HCT116 (cell line): Measurements from ENCODE around the gene MYLIP. TPM values are rescaled to one million over a fixed set of nuclear protein-coding genes. Genes with fewer than 3 reads are reported as not detected.

Source experiments
- ATAC-seq: fragments of 200-7000 bp; cut with Tn5 transposase; 2 replicates; pipeline ENCODE4 v1.9.1; 2020; ENCODE audit warnings: mild to moderate bottlenecking, moderate library complexity
- BruUV-seq: library from RNA; stranded (reverse); fragments of 400-500 nt; replicated peaks from 2 replicates; lab custom pipeline; 2021; lab: Mats Ljungman, UMichigan
- CTCF ChIA-PET: fragments of 300-600 bp; sonication (Branson Sonifier 250); formaldehyde crosslinking; loops from one replicate; lab custom pipeline; 2021; ENCODE audit warnings: antibody characterized with exemption; lab: Charles Lee
- POLR2A ChIA-PET: fragments of 300-600, 350-600 bp; sonication (Branson Sonifier 250); formaldehyde crosslinking; loops from one replicate; lab custom pipeline; 2021; ENCODE audit warnings: antibody characterized with exemption; lab: Charles Lee
- RAD21 ChIA-PET, 2 experiments: fragments of 300-600 bp; sonication (Branson Sonifier 250); formaldehyde crosslinking; loops; one replicate each; lab custom pipeline; 2023; ENCODE audit warnings: low total read pairs in 2 of 2; ENCODE audit not compliant: uncharacterized antibody in 2 of 2, unreplicated experiment in 2 of 2, low non-redundant PET in 1 of 2; lab: Charles Lee
- DNase-seq: peaks from one replicate; pipeline ENCODE4 v3.0.0-alpha.2; 2010; ENCODE audit warnings: low read depth, low spot score
- H2AFZ ChIP-seq: fragments of 200-600 bp; shearing (Covaris generic), sonication (generic); 2 replicates; pipeline ENCODE4 v1.6.1; 2017; ENCODE audit warnings: low read depth, mixed run types, mixed read lengths, antibody characterized with exemption, low read length; ENCODE audit not compliant: poor library complexity, severe bottlenecking
- H3K27ac ChIP-seq: 2 replicates; pipeline ENCODE4 v1.5.1; 2012; ENCODE audit warnings: low read depth, low read length
- H3K27me3 ChIP-seq: fragments of 200-600 bp; sonication (generic); 2 replicates; pipeline ENCODE4 v1.6.1; 2016; ENCODE audit warnings: mixed run types, low read length, mixed read lengths; ENCODE audit not compliant: insufficient read depth
- H3K36me3 ChIP-seq, 2 experiments: fragments of 200-500 bp in 1 of 2; fragments of 200-600 bp in 1 of 2; sonication (Bioruptor generic) in 1 of 2; sonication (generic) in 1 of 2; 2 replicates each; pipeline versions ENCODE4 v1.5.1 to v1.6.1; 2014 to 2016; ENCODE audit warnings: low read length in 2 of 2, inconsistent platforms in 1 of 2, mixed read lengths in 1 of 2, mixed run types in 1 of 2; ENCODE audit not compliant: insufficient read depth in 2 of 2, control insufficient read depth in 1 of 2
- H3K4me1 ChIP-seq, 2 experiments: fragments of 200-600 bp in 1 of 2; sonication (generic) in 1 of 2; 2 replicates each; pipeline versions ENCODE4 v1.5.1 to v1.6.1; 2012 to 2017; ENCODE audit warnings: low read length in 2 of 2, inconsistent platforms in 1 of 2, mild to moderate bottlenecking in 1 of 2, mixed read lengths in 1 of 2, mixed run types in 1 of 2, moderate library complexity in 1 of 2; ENCODE audit not compliant: insufficient read depth in 2 of 2, control insufficient read depth in 1 of 2
- H3K4me2 ChIP-seq: fragments of 200-600 bp; sonication (generic); 2 replicates; pipeline ENCODE4 v1.6.1; 2017; ENCODE audit warnings: mixed run types, low read length, mixed read lengths
- H3K4me3 ChIP-seq, 2 experiments: fragments of 200-600 bp in 1 of 2; sonication (generic) in 1 of 2; replicated peaks in 1 of 2; 2 replicates each; pipeline ENCODE4 v1.5.1; 2011 to 2016; ENCODE audit warnings: low read length in 2 of 2, control low read depth in 1 of 2, low read depth in 1 of 2, mild to moderate bottlenecking in 1 of 2, mixed read lengths in 1 of 2, mixed run types in 1 of 2
- H3K79me2 ChIP-seq: fragments of 200-600 bp; sonication (generic); 2 replicates; pipeline ENCODE4 v1.6.1; 2017; ENCODE audit warnings: mild to moderate bottlenecking, mixed run types, low read length, moderate library complexity, mixed read lengths; ENCODE audit not compliant: insufficient read depth
- H3K9ac ChIP-seq: fragments of 200-600 bp; sonication (generic); 2 replicates; pipeline ENCODE4 v1.6.1; 2016; ENCODE audit warnings: low read length, mixed read lengths
- H3K9me2 ChIP-seq: fragments of 200-600 bp; sonication (generic), shearing (Covaris generic); 2 replicates; pipeline ENCODE4 v1.6.1; 2017; ENCODE audit warnings: mixed run types, mild to moderate bottlenecking, moderate library complexity; ENCODE audit not compliant: insufficient read depth
- H3K9me3 ChIP-seq, 2 experiments: fragments of 200-500 bp in 1 of 2; fragments of 200-600 bp in 1 of 2; sonication (Bioruptor generic) in 1 of 2; sonication (generic) in 1 of 2; 2 replicates each; pipeline ENCODE4 v1.6.1; 2014 to 2017; ENCODE audit warnings: low read length in 2 of 2, mixed read lengths in 2 of 2, inconsistent platforms in 1 of 2, low read depth in 1 of 2, mild to moderate bottlenecking in 1 of 2, mixed run types in 1 of 2, moderate library complexity in 1 of 2; ENCODE audit not compliant: control insufficient read depth in 1 of 2, insufficient read depth in 1 of 2
- H4K20me1 ChIP-seq: fragments of 200-600 bp; sonication (generic), shearing (Covaris generic); 2 replicates; pipeline ENCODE4 v1.6.1; 2017; ENCODE audit warnings: mixed run types, mild to moderate bottlenecking, moderate library complexity; ENCODE audit not compliant: insufficient read depth
- CBX3 ChIP-seq: IDR thresholded peaks from 2 replicates; pipeline ENCODE4 v1.6.1; 2012; ENCODE audit warnings: low read depth
- CEBPB ChIP-seq: IDR thresholded peaks from 2 replicates; pipeline ENCODE4 v1.6.1; 2012; ENCODE audit warnings: low read depth
- ELF1 ChIP-seq: IDR thresholded peaks from 2 replicates; pipeline ENCODE4 v1.6.1; 2012; ENCODE audit warnings: low read depth, borderline replicate concordance
- EZH2 ChIP-seq: fragments of 200-600 bp; sonication (generic); IDR thresholded peaks from 2 replicates; pipeline ENCODE4 v1.6.1; 2017; ENCODE audit warnings: antibody characterized with exemption, mixed run types
- EZH2phosphoT487 ChIP-seq: fragments of 200-600 bp; IDR thresholded peaks from 2 replicates; pipeline ENCODE4 v1.6.1; 2018; ENCODE audit warnings: antibody characterized with exemption, borderline replicate concordance
- FOSL1 ChIP-seq: IDR thresholded peaks from 2 replicates; pipeline ENCODE4 v1.6.1; 2012; ENCODE audit warnings: low read depth
- JUND ChIP-seq: IDR thresholded peaks from 2 replicates; pipeline ENCODE4 v1.6.1; 2012
- MAX ChIP-seq: IDR thresholded peaks from 2 replicates; pipeline ENCODE4 v1.6.1; 2012
- POLR2A ChIP-seq: IDR thresholded peaks from 2 replicates; pipeline ENCODE4 v1.7.0; 2011; ENCODE audit warnings: borderline replicate concordance; ENCODE audit not compliant: insufficient read depth, insufficient read length; ENCODE audit errors: extremely low read depth
- POLR2AphosphoS5 ChIP-seq: IDR thresholded peaks from 2 replicates; pipeline ENCODE4 v1.6.1; 2011; ENCODE audit warnings: mild to moderate bottlenecking, low read depth, low read length, moderate library complexity
- RAD21 ChIP-seq: IDR thresholded peaks from 2 replicates; pipeline ENCODE4 v1.6.1; 2012; ENCODE audit warnings: low read depth, mild to moderate bottlenecking
- REST ChIP-seq: IDR thresholded peaks from 2 replicates; pipeline ENCODE4 v1.6.1; 2012; ENCODE audit warnings: low read depth
- SIN3A ChIP-seq: IDR thresholded peaks from 2 replicates; pipeline ENCODE4 v1.6.1; 2012; ENCODE audit warnings: low read depth
- SRF ChIP-seq: IDR thresholded peaks from 2 replicates; pipeline ENCODE4 v1.6.1; 2012; ENCODE audit warnings: low read depth
- TCF7L2 ChIP-seq: IDR thresholded peaks from 2 replicates; pipeline ENCODE4 v1.7.0; 2011; ENCODE audit warnings: borderline replicate concordance, inconsistent platforms; ENCODE audit not compliant: insufficient read depth, insufficient read length; ENCODE audit errors: extremely low read depth
- YY1 ChIP-seq: IDR thresholded peaks from 2 replicates; pipeline ENCODE4 v1.6.1; 2011; ENCODE audit warnings: low read length, low read depth, moderate library complexity, mild to moderate bottlenecking; ENCODE audit not compliant: insufficient replicate concordance; ENCODE audit errors: extremely low read depth
- ZFX ChIP-seq: fragments of 450-650 bp; IDR thresholded peaks from 2 replicates; pipeline ENCODE4 v1.6.1; 2017
- intact Hi-C: fragments of 100-400 bp; cut with micrococcal nuclease; formaldehyde crosslinking; loops from 2 replicates; pipeline ENCODE4 v1.10.0; 2022
- total RNA-seq: library from RNA; stranded (reverse); gene quantifications from one replicate; pipeline ENCODE4 v1.2.1, GENCODE V29; 2021; ENCODE audit not compliant: unreplicated experiment
- TF ChIP-seq, protein P1 (sequence below), 3 experiments: fragments of 200-600 bp in 1 of 3; sonication (generic) in 1 of 3; IDR thresholded peaks in 2 of 3; conservative IDR thresholded peaks in 1 of 3; 2 replicates each; pipeline ENCODE4 v1.5.1; 2012 to 2017; ENCODE audit warnings: low read depth in 2 of 3, low read length in 2 of 3, antibody characterized with exemption in 1 of 3, borderline replicate concordance in 1 of 3, control low read depth in 1 of 3, mild to moderate bottlenecking in 1 of 3, mixed read lengths in 1 of 3, mixed run types in 1 of 3, moderate library complexity in 1 of 3; ENCODE audit not compliant: insufficient read depth in 1 of 3
- TF ChIP-seq, protein P2 (sequence below): IDR thresholded peaks from 2 replicates; pipeline ENCODE4 v1.6.1; 2011; ENCODE audit warnings: mild to moderate bottlenecking, low read length, moderate library complexity; ENCODE audit not compliant: insufficient replicate concordance; ENCODE audit errors: extremely low read depth

The MYLIP gene
- total RNA-seq, 1 experiment from 2014 or later: 10.6 TPM

DNA sequence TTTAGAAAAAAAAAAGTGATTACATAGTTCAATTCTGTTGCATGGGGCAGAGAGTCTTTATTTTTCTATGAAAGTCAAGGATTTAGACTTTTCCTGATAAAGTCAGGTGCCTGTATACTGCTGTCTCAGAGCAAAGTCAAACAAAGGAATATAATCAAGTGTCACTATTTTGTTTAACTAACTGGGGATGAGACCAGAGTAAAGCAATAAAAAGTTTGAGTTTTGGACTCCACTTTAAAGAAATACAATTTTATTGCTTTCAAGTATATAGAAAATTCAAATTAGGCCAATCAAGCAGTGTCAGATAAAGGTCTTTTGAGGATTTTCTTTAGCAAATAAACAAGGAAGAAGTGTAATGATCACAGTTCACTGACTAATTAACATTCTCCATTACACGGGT, 48.7 kb upstream of the MYLIP start:
- H3K27me3 ChIP-seq: peaks cover 5% of the 10 kb centered on the region; the same call in 1 of the 2 replicates
- no peaks in the 10 kb centered on the region for H3K9me2 ChIP-seq
- ATAC-seq (no peak), DNase-seq (no peak)
- ChIA-PET RAD21 (no interaction called here), POLR2A (no interaction called here), CTCF (no interaction called here)
- no peak for TF ChIP-seq ELF1
- no peak for TF ChIP-seq ZFX
- TF ChIP-seq CBX3: no peak
- TF ChIP-seq CEBPB: no peak
- no peak for TF ChIP-seq SRF
- TF ChIP-seq POLR2A: no peak
- no peak for TF ChIP-seq EZH2
- TF ChIP-seq MAX: no peak
- TF ChIP-seq, protein P1, sequence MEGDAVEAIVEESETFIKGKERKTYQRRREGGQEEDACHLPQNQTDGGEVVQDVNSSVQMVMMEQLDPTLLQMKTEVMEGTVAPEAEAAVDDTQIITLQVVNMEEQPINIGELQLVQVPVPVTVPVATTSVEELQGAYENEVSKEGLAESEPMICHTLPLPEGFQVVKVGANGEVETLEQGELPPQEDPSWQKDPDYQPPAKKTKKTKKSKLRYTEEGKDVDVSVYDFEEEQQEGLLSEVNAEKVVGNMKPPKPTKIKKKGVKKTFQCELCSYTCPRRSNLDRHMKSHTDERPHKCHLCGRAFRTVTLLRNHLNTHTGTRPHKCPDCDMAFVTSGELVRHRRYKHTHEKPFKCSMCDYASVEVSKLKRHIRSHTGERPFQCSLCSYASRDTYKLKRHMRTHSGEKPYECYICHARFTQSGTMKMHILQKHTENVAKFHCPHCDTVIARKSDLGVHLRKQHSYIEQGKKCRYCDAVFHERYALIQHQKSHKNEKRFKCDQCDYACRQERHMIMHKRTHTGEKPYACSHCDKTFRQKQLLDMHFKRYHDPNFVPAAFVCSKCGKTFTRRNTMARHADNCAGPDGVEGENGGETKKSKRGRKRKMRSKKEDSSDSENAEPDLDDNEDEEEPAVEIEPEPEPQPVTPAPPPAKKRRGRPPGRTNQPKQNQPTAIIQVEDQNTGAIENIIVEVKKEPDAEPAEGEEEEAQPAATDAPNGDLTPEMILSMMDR (IDR thresholded peaks at IDR 0.05 in 2 of 3, conservative IDR thresholded peaks at IDR 0.05 in 1 of 3; ENCODE audit: borderline replicate concordance in 1 of 3, insufficient read depth in 1 of 3, low read depth in 2 of 3, low read length in 2 of 3): no peak
- TF ChIP-seq SIN3A: no peak
- no peak for TF ChIP-seq RAD21
- TF ChIP-seq JUND: no peak
- TF ChIP-seq EZH2phosphoT487: no peak
- TF ChIP-seq, protein P2, sequence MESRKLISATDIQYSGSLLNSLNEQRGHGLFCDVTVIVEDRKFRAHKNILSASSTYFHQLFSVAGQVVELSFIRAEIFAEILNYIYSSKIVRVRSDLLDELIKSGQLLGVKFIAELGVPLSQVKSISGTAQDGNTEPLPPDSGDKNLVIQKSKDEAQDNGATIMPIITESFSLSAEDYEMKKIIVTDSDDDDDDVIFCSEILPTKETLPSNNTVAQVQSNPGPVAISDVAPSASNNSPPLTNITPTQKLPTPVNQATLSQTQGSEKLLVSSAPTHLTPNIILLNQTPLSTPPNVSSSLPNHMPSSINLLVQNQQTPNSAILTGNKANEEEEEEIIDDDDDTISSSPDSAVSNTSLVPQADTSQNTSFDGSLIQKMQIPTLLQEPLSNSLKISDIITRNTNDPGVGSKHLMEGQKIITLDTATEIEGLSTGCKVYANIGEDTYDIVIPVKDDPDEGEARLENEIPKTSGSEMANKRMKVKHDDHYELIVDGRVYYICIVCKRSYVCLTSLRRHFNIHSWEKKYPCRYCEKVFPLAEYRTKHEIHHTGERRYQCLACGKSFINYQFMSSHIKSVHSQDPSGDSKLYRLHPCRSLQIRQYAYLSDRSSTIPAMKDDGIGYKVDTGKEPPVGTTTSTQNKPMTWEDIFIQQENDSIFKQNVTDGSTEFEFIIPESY: no peak
- TF ChIP-seq POLR2AphosphoS5: no peak
- no peak for TF ChIP-seq REST
- no peak for TF ChIP-seq YY1
- no peak for TF ChIP-seq FOSL1
- TF ChIP-seq TCF7L2: no peak
- H3K4me3 ChIP-seq: no peak overlapping the region
- H3K9me3 ChIP-seq: no peaks in the 10 kb centered on the region
- BruUV-seq: no TSS peak
- no peaks in the 10 kb centered on the region for H3K36me3 ChIP-seq
- no peak overlapping the region for H3K9ac ChIP-seq
- H3K4me1 ChIP-seq: no peaks in the 10 kb centered on the region
- H4K20me1 ChIP-seq: no peaks in the 10 kb centered on the region
- H3K4me2 ChIP-seq: no peak overlapping the region
- intact Hi-C loops: no loop called here
- H2AFZ ChIP-seq: no peak overlapping the region
- no peak overlapping the region for H3K27ac ChIP-seq
- no peaks in the 10 kb centered on the region for H3K79me2 ChIP-seq
